H1 (cell line): ENCODE results near the gene RBFOX1. TPM values are rescaled to one million over a fixed set of nuclear protein-coding genes. Genes with fewer than 3 reads are reported as not detected.

Source experiments
- CTCF ChIA-PET: fragments of 300-600 bp; sonication (Branson Sonifier 250); formaldehyde crosslinking; loops from one replicate; lab custom pipeline; 2021; ENCODE audit not compliant: partially characterized antibody; lab: Charles Lee
- POLR2A ChIA-PET: fragments of 300-600 bp; sonication (Branson Sonifier 250); formaldehyde crosslinking; loops from one replicate; lab custom pipeline; 2021; ENCODE audit warnings: inconsistent platforms; ENCODE audit not compliant: partially characterized antibody; lab: Charles Lee
- DNase-seq, 2 experiments: peaks; one replicate each; pipeline versions ENCODE4 v3.0.0 to v3.0.0-alpha.2; 2010 to 2022; ENCODE audit warnings: low spot score in 2 of 2, low read depth in 1 of 2, mixed read lengths in 1 of 2
- FAIRE-seq: peaks from 2 replicates; lab custom pipeline; 2011; peaks lifted over from hg19 to GRCh38; lab: Jason Lieb, UNC
- H2AFZ ChIP-seq: 2 replicates; pipeline ENCODE4 v1.8.1; 2012; ENCODE audit warnings: low read length, inconsistent platforms
- H2AK5ac ChIP-seq: 2 replicates; pipeline ENCODE4 v1.6.1; 2013; ENCODE audit warnings: low read depth, low read length
- H2BK120ac ChIP-seq: replicated peaks from 2 replicates; pipeline ENCODE3; 2013; ENCODE audit warnings: low read depth, low read length, inconsistent platforms
- H2BK12ac ChIP-seq: 2 replicates; pipeline ENCODE4 v1.6.1; 2013; ENCODE audit warnings: low read depth, low read length
- H2BK15ac ChIP-seq: 2 replicates; pipeline ENCODE4 v1.6.1; 2013; ENCODE audit warnings: low read length
- H2BK20ac ChIP-seq: 2 replicates; pipeline ENCODE4 v1.6.1; 2013; ENCODE audit warnings: low read length
- H2BK5ac ChIP-seq: 2 replicates; pipeline ENCODE4 v1.6.1; 2013; ENCODE audit warnings: low read depth, low read length
- H3K14ac ChIP-seq: 2 replicates; pipeline ENCODE4 v1.6.1; 2013; ENCODE audit warnings: inconsistent platforms; ENCODE audit not compliant: insufficient read length
- H3K18ac ChIP-seq: 2 replicates; pipeline ENCODE4 v1.6.1; 2013; ENCODE audit warnings: low read length; ENCODE audit errors: extremely low read depth
- H3K23ac ChIP-seq: 2 replicates; pipeline ENCODE4 v1.6.1; 2013; ENCODE audit warnings: inconsistent platforms; ENCODE audit not compliant: insufficient read length
- H3K23me2 ChIP-seq: 2 replicates; pipeline ENCODE4 v1.6.1; 2013; ENCODE audit warnings: low read depth, low read length
- H3K27ac ChIP-seq: 2 replicates; pipeline ENCODE4 v1.6.1; 2011; ENCODE audit warnings: low read depth, low read length, inconsistent platforms
- H3K27me3 ChIP-seq, 4 experiments: replicated peaks in 1 of 4; 1 replicate in 1 of 4; 2 replicates in 3 of 4; pipeline versions ENCODE4 v1.6.1 to v1.8.1; 2011 to 2013; ENCODE audit warnings: low read length in 3 of 4, mild to moderate bottlenecking in 3 of 4, inconsistent platforms in 2 of 4, mixed read lengths in 2 of 4, moderate library complexity in 1 of 4; ENCODE audit not compliant: control insufficient read depth in 3 of 4, insufficient read depth in 3 of 4; ENCODE audit errors: extremely low read depth in 1 of 4
- H3K36me3 ChIP-seq, 4 experiments: 2 replicates each; pipeline versions ENCODE4 v1.6.1 to v1.8.1; 2011 to 2013; ENCODE audit warnings: mild to moderate bottlenecking in 4 of 4, low read length in 3 of 4, moderate library complexity in 2 of 4, control low read depth in 1 of 4, inconsistent platforms in 1 of 4; ENCODE audit not compliant: insufficient read depth in 4 of 4, control insufficient read depth in 2 of 4
- H3K4ac ChIP-seq: replicated peaks from 2 replicates; pipeline ENCODE3; 2013; ENCODE audit warnings: low read length, low read depth, mixed read lengths, inconsistent platforms; ENCODE audit not compliant: insufficient read length
- H3K4me1 ChIP-seq, 4 experiments: replicated peaks in 1 of 4; 1 replicate in 1 of 4; 2 replicates in 3 of 4; pipeline versions ENCODE4 v1.6.1 to v1.8.1; 2011 to 2013; ENCODE audit warnings: low read length in 3 of 4, inconsistent platforms in 2 of 4, mixed read lengths in 1 of 4; ENCODE audit not compliant: insufficient read depth in 4 of 4, control insufficient read depth in 3 of 4
- H3K4me2 ChIP-seq, 2 experiments: 2 replicates each; pipeline versions ENCODE4 v1.6.1 to v1.8.1; 2011 to 2013; ENCODE audit warnings: low read depth in 2 of 2, low read length in 2 of 2, control low read depth in 1 of 2, inconsistent platforms in 1 of 2, mild to moderate bottlenecking in 1 of 2; ENCODE audit not compliant: insufficient read depth in 1 of 2
- H3K4me3 ChIP-seq, 4 experiments: fragments of 200-600, 300-600 bp in 1 of 4; sonication (generic), shearing (Covaris generic), sonication (Bioruptor Twin) in 1 of 4; 2 replicates each; pipeline versions ENCODE4 v1.5.1 to v1.8.1; 2011 to 2016; ENCODE audit warnings: low read length in 4 of 4, low read depth in 3 of 4, control low read depth in 2 of 4, inconsistent platforms in 2 of 4, mild to moderate bottlenecking in 2 of 4, mixed read lengths in 1 of 4, moderate library complexity in 1 of 4; ENCODE audit not compliant: insufficient read depth in 2 of 4; ENCODE audit errors: extremely low read depth in 1 of 4
- H3K56ac ChIP-seq: replicated peaks from 2 replicates; pipeline ENCODE3; 2013; ENCODE audit warnings: low read depth, mild to moderate bottlenecking, mixed read lengths, low read length, inconsistent platforms; ENCODE audit not compliant: insufficient read length
- H3K79me1 ChIP-seq: 2 replicates; pipeline ENCODE4 v1.6.1; 2013; ENCODE audit warnings: low read depth, low read length, control low read depth
- H3K79me2 ChIP-seq, 2 experiments: 2 replicates each; pipeline versions ENCODE4 v1.6.1 to v1.8.1; 2012 to 2013; ENCODE audit warnings: low read length in 2 of 2, mild to moderate bottlenecking in 2 of 2, inconsistent platforms in 1 of 2; ENCODE audit not compliant: insufficient read depth in 2 of 2, control insufficient read depth in 1 of 2
- H3K9ac ChIP-seq, 4 experiments: replicated peaks in 1 of 4; 1 replicate in 1 of 4; 2 replicates in 3 of 4; pipeline versions ENCODE4 v1.6.1 to v1.8.1; 2011 to 2013; ENCODE audit warnings: low read depth in 3 of 4, low read length in 3 of 4, control low read depth in 2 of 4, mild to moderate bottlenecking in 2 of 4, moderate library complexity in 2 of 4, inconsistent platforms in 1 of 4; ENCODE audit errors: extremely low read depth in 1 of 4
- H3K9me3 ChIP-seq, 2 experiments: 2 replicates each; pipeline versions ENCODE4 v1.6.1 to v1.8.1; 2012 to 2013; ENCODE audit warnings: mild to moderate bottlenecking in 2 of 2, moderate library complexity in 2 of 2, control low read depth in 1 of 2, inconsistent platforms in 1 of 2, low read depth in 1 of 2, low read length in 1 of 2, mixed read lengths in 1 of 2; ENCODE audit not compliant: insufficient read depth in 2 of 2
- H4K20me1 ChIP-seq, 2 experiments: replicated peaks in 1 of 2; 2 replicates each; pipeline versions ENCODE3 to v1.8.1; 2011 to 2013; ENCODE audit warnings: inconsistent platforms in 2 of 2, low read length in 2 of 2, mild to moderate bottlenecking in 1 of 2; ENCODE audit not compliant: insufficient read depth in 2 of 2, control insufficient read depth in 1 of 2
- H4K5ac ChIP-seq: 2 replicates; pipeline ENCODE4 v1.6.1; 2013; ENCODE audit warnings: low read length, low read depth, mixed read lengths, inconsistent platforms; ENCODE audit not compliant: insufficient read length
- H4K8ac ChIP-seq: 2 replicates; pipeline ENCODE4 v1.8.0; 2013; ENCODE audit warnings: mild to moderate bottlenecking, moderate library complexity, low read length, inconsistent platforms; ENCODE audit not compliant: insufficient read depth; ENCODE audit errors: extremely low read depth
- H4K91ac ChIP-seq: replicated peaks from 2 replicates; pipeline ENCODE3; 2013; ENCODE audit warnings: low read length, mixed read lengths, inconsistent platforms; ENCODE audit not compliant: insufficient read length
- KDM1A ChIP-seq: fragments of 200-600, 300-600 bp; sonication (generic); IDR thresholded peaks from 2 replicates; pipeline ENCODE4 v1.7.1; 2016; ENCODE audit warnings: mild to moderate bottlenecking, low read length, borderline replicate concordance
- MAFK ChIP-seq: IDR thresholded peaks from 2 replicates; pipeline ENCODE4 v1.6.1; 2012; ENCODE audit warnings: low read depth, mild to moderate bottlenecking, improper control_type of control experiment, low read length
- WGBS, 2 experiments: shearing (Covaris generic) in 1 of 2; methylation state at CpG; one replicate each; pipeline versions ENCODE4 v1.1.6 to v1.1.7; 2013 to 2015; ENCODE audit warnings: low lambda C conversion rate in 2 of 2, mixed read lengths in 2 of 2, inconsistent platforms in 1 of 2, low coverage in 1 of 2, missing lambda C conversion rate in 1 of 2; ENCODE audit not compliant: insufficient replicate concordance in 2 of 2, insufficient coverage in 1 of 2, insufficient read length in 1 of 2; ENCODE audit errors: extremely low coverage in 1 of 2, missing lambda C conversion rate in 1 of 2; 5-methylcytosine and 5-hydroxymethylcytosine counted together
- polyA plus RNA-seq, 7 experiments: library from polyadenylated mRNA; depleted of rRNA in 3 of 7; stranded (reverse) in 5 of 7; unstranded in 2 of 7; fragments of >200 nt in 5 of 7; fragments of 200-250 nt in 2 of 7; gene quantifications; 1 replicate in 5 of 7; 2 replicates in 1 of 7; 4 replicates in 1 of 7; pipeline versions ENCODE4 v1.2.1 to v1.2.3, GENCODE V29; 2011 to 2013; ENCODE audit warnings: missing spikeins in 2 of 7, mixed read lengths in 2 of 7
- total RNA-seq: library from RNA; stranded (reverse); fragmentation: NEBNext Ultra II Directional; extraction: Animal tissue kit (Norgen Biotek cat#: 25700); gene quantifications from 2 replicates; pipeline ENCODE4 v1.2.1, GENCODE V29; 2021

RBFOX1 gene
- total and polyA plus RNA-seq, 2 of the 8 experiments (the other 6 are each of a cell fraction or from before 2014, with no cell fraction given): 1.7 to 2.8 TPM

DNA sequence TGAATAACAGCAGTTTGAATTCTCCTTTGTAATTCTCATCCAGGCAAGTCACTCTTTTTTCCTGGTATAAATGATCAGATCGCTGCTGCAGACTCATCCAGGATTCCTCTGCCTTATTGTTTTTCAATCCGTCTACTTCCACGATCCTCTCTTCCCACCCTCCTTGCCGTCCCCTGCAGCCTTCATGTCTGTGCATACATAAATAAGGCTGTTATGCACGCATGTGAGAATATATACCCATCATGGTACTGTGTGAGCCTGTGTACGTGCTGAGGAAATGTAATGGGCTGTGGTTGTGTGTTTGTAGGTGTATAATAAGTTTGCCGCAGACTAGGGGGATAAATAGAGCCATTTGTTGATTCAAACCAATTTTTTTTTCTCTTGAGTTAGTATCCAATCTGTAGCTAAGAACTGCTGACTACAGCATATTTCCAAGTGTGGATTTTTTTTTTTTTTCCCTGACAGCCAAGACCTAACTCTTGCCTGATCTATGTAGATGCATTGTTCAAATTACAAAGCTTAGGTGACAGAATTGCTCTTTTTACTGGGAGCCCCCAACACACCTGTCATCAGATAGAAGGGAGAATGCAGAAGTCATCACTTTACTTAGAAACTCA, 62.2 kb downstream of the RBFOX1 start:
- 95% methylated on average over 7 of the region's 7 CpGs; no CpG with 5 or more reads in 1 of the 2 experiments for WGBS, 2 experiments
- Histone ChIP-seq H3K9me3 (no peaks in the 10 kb centered on the region), H3K23me2 (no peaks in the 10 kb centered on the region), H2BK5ac (no peak overlapping the region), H3K4me2 (no peak overlapping the region), H3K56ac (peak overlapping the region; percentile 5), H4K8ac (no peak overlapping the region), H3K27ac (no peak overlapping the region), H2BK20ac (no peak overlapping the region), H3K36me3 (no peaks in the 10 kb centered on the region), H4K5ac (no peak overlapping the region), H3K4ac (no peak overlapping the region), H2BK120ac (no peak overlapping the region), H2BK15ac (no peak overlapping the region), H2AK5ac (no peak overlapping the region), H3K27me3 (no peaks in the 10 kb centered on the region), H3K14ac (no peak overlapping the region), H2AFZ (no peak overlapping the region), H3K4me1 (no peaks in the 10 kb centered on the region; a peak in 1 of 7 replicates), H3K23ac (no peak overlapping the region), H4K20me1 (no peaks in the 10 kb centered on the region), H3K18ac (no peak overlapping the region), H3K79me2 (no peaks in the 10 kb centered on the region), H2BK12ac (no peak overlapping the region), H3K9ac (no peak overlapping the region), H3K4me3 (no peak overlapping the region), H4K91ac (no peak overlapping the region), H3K79me1 (no peaks in the 10 kb centered on the region)
- TF ChIP-seq KDM1A: no peak
- TF ChIP-seq MAFK: peak; percentile 88; the same call in 1 of the 2 replicates
- ChIA-PET CTCF (interaction anchor here (1.0 kb wide), 1 partner anchor 39 kb away, joined by 3 read pairs; no protein-coding TSS in a partner anchor), POLR2A (no interaction called here)
- no peak for FAIRE-seq
- DNase-seq: no peak
